ENCODE measurements around the gene KLF16. TPM values are rescaled to one million over a fixed set of nuclear protein-coding genes. Genes with fewer than 3 reads are reported as not detected.

The KLF16 gene
- total RNA-seq, 1 experiment from 2014 or later: 32.3 TPM

DNA sequence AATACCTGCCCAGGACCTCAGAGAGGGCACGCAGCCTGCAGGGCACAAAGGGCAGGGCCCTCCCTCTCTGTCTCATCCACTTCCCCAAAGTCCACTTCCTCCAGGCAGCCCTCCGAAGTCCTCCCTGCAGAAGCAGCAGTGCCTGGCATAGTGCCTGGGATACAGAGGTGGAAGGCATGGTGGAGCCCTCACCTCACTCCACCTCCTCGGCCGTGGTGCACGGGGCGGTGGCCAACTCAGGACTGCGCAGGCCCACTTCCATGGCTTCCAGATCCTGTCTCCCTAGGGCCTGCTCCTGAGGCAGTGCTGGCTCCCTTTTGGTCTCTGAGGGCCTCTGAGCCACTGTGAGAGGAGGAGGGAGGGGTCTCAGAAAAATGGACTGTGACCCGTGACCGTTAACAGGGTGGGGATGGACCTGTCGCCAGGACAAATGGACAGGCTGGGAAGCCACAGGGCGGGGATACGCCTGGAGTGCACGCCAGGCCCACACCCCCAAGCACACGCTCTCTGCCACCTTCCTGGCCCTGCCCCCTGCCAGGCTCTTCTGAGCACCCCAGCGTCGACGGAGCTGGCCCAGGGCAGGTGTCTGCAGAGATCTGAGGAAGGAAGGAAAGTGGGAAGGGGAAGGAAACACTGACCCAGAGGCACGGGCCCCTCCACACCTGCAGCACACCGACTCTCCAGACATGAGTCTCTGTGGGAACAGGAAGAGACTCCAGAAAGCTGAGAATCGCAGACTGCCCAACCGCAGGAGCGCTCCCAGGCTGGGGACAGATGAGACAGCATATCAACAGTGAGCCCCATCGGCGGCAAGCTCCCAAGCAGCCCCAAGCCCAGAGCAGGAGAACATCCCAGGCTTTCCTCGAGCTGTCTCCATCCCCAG is 23.5 kb downstream of the KLF16 start:
- TF ChIP-seq, protein P1, sequence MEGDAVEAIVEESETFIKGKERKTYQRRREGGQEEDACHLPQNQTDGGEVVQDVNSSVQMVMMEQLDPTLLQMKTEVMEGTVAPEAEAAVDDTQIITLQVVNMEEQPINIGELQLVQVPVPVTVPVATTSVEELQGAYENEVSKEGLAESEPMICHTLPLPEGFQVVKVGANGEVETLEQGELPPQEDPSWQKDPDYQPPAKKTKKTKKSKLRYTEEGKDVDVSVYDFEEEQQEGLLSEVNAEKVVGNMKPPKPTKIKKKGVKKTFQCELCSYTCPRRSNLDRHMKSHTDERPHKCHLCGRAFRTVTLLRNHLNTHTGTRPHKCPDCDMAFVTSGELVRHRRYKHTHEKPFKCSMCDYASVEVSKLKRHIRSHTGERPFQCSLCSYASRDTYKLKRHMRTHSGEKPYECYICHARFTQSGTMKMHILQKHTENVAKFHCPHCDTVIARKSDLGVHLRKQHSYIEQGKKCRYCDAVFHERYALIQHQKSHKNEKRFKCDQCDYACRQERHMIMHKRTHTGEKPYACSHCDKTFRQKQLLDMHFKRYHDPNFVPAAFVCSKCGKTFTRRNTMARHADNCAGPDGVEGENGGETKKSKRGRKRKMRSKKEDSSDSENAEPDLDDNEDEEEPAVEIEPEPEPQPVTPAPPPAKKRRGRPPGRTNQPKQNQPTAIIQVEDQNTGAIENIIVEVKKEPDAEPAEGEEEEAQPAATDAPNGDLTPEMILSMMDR (IDR thresholded peaks at IDR 0.05; ENCODE audit: unreplicated experiment): no peak
- peaks cover 3% of the 10 kb centered on the region for H3K36me3 Mint-ChIP-seq (ENCODE audit: insufficient read depth, unreplicated experiment)
- no TSS peak for BruUV-seq (replicated peaks)
- H3K27me3 Mint-ChIP-seq (ENCODE audit: unreplicated experiment): no peaks in the 10 kb centered on the region
- no peak overlapping the region for H3K4me3 Mint-ChIP-seq (ENCODE audit: low read depth, unreplicated experiment)
- H3K4me1 Mint-ChIP-seq (ENCODE audit: low read depth, unreplicated experiment): no peaks in the 10 kb centered on the region
- no peak for DNase-seq
- intact Hi-C loops (cut with micrococcal nuclease; ENCODE audit: unreplicated experiment): no loop called here
- no peak overlapping the region for H3K27ac Mint-ChIP-seq (ENCODE audit: unreplicated experiment)
- no peaks in the 10 kb centered on the region for H3K9me3 Mint-ChIP-seq (ENCODE audit: low read depth, unreplicated experiment)
- CTCF ChIA-PET: no interaction called here

DNA sequence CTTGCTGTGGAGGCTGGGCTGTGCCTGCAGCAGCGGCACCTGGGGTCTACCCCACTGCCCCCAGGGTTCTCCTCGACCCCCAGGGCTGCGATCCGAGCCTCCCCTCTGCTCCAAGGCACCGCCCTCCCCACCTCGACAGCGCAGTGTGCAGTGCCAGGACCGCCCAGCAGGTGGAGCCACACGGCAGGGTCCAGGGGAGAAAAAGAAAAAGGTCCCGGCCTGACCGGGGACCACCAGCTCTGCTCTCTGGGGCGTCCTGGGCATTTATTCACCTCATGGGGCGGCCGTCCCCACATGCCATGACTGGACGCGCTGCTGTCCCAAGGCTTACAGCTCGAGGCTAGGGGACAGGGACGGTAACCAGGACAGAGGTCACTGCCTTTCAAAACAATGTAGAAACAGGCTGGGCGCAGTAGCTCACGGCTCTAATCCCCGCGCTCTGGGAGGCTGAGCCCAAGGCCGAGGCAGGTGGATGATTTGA is 25.7 kb downstream of the KLF16 start:
- no peak overlapping the region for H3K4me3 Mint-ChIP-seq (ENCODE audit: low read depth, unreplicated experiment)
- peak; percentile 54 for DNase-seq
- H3K4me1 Mint-ChIP-seq (ENCODE audit: low read depth, unreplicated experiment): no peaks in the 10 kb centered on the region
- CTCF ChIA-PET: interaction anchor here (0.7 to 1.4 kb wide), 2 partner anchors 12 to 292 kb away, joined by 3 to 4 read pairs; no protein-coding TSS in a partner anchor
- H3K27ac Mint-ChIP-seq (ENCODE audit: unreplicated experiment): no peak overlapping the region
- H3K36me3 Mint-ChIP-seq (ENCODE audit: insufficient read depth, unreplicated experiment): no peaks in the 10 kb centered on the region
- H3K9me3 Mint-ChIP-seq (ENCODE audit: low read depth, unreplicated experiment): no peaks in the 10 kb centered on the region
- no peaks in the 10 kb centered on the region for H3K27me3 Mint-ChIP-seq (ENCODE audit: unreplicated experiment)
- BruUV-seq (replicated peaks): no TSS peak
- intact Hi-C loops (cut with micrococcal nuclease; ENCODE audit: unreplicated experiment): no loop called here
- TF ChIP-seq, protein P1 (IDR thresholded peaks at IDR 0.05; ENCODE audit: unreplicated experiment): peak; percentile 82

- Mint-ChIP-seq H3K27ac (ENCODE audit: unreplicated experiment) (no peak overlapping the region), H3K9me3 (ENCODE audit: low read depth, unreplicated experiment) (no peaks in the 10 kb centered on the region), H3K4me1 (ENCODE audit: low read depth, unreplicated experiment) (no peaks in the 10 kb centered on the region), H3K4me3 (ENCODE audit: low read depth, unreplicated experiment) (no peak overlapping the region), H3K36me3 (ENCODE audit: insufficient read depth, unreplicated experiment) (peaks cover 2% of the 10 kb centered on the region), H3K27me3 (ENCODE audit: unreplicated experiment) (no peaks in the 10 kb centered on the region)
- CTCF ChIA-PET: interaction anchor here (0.6 to 1.4 kb wide), 3 partner anchors 11 to 291 kb away, joined by 3 to 5 read pairs (median 4); no protein-coding TSS in a partner anchor
- no peak for DNase-seq
- TF ChIP-seq, protein P1 (IDR thresholded peaks at IDR 0.05; ENCODE audit: unreplicated experiment): no peak
- intact Hi-C loops (cut with micrococcal nuclease; ENCODE audit: unreplicated experiment): no loop called here
- no TSS peak for BruUV-seq (replicated peaks)
Measured at GRCh38 chr19:1837222-1837565, 26.2 kb downstream of the KLF16 start.

- CTCF ChIA-PET: interaction anchor here (0.6 to 1.4 kb wide), 2 partner anchors 11 to 196 kb away, joined by 4 to 5 read pairs; no protein-coding TSS in a partner anchor
- H3K36me3 Mint-ChIP-seq (ENCODE audit: insufficient read depth, unreplicated experiment): peaks cover 8% of the 10 kb centered on the region
- intact Hi-C loops (cut with micrococcal nuclease; ENCODE audit: unreplicated experiment): no loop called here
- H3K4me1 Mint-ChIP-seq (ENCODE audit: low read depth, unreplicated experiment): no peaks in the 10 kb centered on the region
- TF ChIP-seq, protein P1 (IDR thresholded peaks at IDR 0.05; ENCODE audit: unreplicated experiment): no peak
- DNase-seq: no peak
- no peak overlapping the region for H3K4me3 Mint-ChIP-seq (ENCODE audit: low read depth, unreplicated experiment)
- no peaks in the 10 kb centered on the region for H3K27me3 Mint-ChIP-seq (ENCODE audit: unreplicated experiment)
- no peak overlapping the region for H3K27ac Mint-ChIP-seq (ENCODE audit: unreplicated experiment)
- no peaks in the 10 kb centered on the region for H3K9me3 Mint-ChIP-seq (ENCODE audit: low read depth, unreplicated experiment)
- BruUV-seq (replicated peaks): no TSS peak
Measured at GRCh38 chr19:1836458-1837221, 26.7 kb downstream of the KLF16 start.
